Loucy (cell line): ENCODE measurements around the gene TRPM3.

ENCODE experiments used
- CTCF ChIP-seq: fragments of 200-600 bp; sonication (generic); conservative IDR thresholded peaks from 2 replicates; pipeline ENCODE4 v1.5.1; 2014; ENCODE audit warnings: mild to moderate bottlenecking, antibody characterized with exemption, low read length
- EZH2phosphoT487 ChIP-seq: fragments of 200-600 bp; IDR thresholded peaks from 2 replicates; pipeline ENCODE4 v1.6.1; 2018; ENCODE audit warnings: antibody characterized with exemption, mild to moderate bottlenecking, moderate library complexity, borderline replicate concordance

DNA sequence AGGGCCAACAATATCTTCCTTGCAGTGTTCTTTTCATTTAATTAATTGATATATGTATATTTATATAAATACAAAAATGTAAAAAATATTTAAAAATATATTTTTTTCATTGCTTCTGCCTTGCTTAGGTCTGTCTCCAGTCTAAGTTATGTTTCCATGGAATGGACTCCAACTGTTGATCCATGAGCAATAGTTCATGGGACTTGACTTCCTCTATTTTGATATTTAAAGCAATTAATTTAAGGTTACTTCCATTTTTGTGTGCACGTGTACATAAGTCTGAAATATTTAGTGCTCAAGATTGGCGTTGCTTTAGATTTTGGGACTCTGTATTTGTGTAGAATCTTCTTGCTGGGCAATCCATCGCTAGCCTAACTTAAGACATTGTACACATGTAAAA lies 551.6 kb downstream of the TRPM3 start:
- TF ChIP-seq CTCF (no peak), EZH2phosphoT487 (no peak)
